PC-9 (cell line): ENCODE results near the gene CRYZ.

Experiments
- EZH2 ChIP-seq: fragments of 200-600 bp; sonication (generic); IDR thresholded peaks from 2 replicates; pipeline ENCODE4 v1.8.0; 2017; ENCODE audit warnings: antibody characterized with exemption, low read depth
- TF ChIP-seq, protein P1 (sequence below): fragments of 200-600 bp; sonication (generic); conservative IDR thresholded peaks from 2 replicates; pipeline ENCODE4 v1.6.1; 2017; ENCODE audit warnings: mixed run types, antibody characterized with exemption, mild to moderate bottlenecking, moderate library complexity

DNA sequence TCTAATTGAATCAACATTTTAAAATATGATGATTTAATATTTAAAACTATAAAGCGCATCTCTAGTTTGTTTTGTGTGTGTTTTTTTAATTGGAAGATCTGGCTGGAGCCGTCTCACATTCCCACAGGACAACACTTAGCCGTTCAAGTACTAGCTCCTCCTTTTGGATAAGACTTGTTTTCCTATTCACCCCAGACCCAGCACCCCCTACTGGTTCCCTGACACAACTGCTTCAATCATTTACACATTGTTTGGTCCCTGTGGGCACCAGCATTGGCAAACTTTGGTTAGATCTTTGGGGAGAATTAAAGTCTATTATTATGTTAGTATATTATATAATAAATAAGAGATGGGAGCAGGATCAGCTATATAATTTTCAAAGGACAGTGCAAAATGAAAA, 34.6 kb upstream of the CRYZ start:
- TF ChIP-seq, protein P1, sequence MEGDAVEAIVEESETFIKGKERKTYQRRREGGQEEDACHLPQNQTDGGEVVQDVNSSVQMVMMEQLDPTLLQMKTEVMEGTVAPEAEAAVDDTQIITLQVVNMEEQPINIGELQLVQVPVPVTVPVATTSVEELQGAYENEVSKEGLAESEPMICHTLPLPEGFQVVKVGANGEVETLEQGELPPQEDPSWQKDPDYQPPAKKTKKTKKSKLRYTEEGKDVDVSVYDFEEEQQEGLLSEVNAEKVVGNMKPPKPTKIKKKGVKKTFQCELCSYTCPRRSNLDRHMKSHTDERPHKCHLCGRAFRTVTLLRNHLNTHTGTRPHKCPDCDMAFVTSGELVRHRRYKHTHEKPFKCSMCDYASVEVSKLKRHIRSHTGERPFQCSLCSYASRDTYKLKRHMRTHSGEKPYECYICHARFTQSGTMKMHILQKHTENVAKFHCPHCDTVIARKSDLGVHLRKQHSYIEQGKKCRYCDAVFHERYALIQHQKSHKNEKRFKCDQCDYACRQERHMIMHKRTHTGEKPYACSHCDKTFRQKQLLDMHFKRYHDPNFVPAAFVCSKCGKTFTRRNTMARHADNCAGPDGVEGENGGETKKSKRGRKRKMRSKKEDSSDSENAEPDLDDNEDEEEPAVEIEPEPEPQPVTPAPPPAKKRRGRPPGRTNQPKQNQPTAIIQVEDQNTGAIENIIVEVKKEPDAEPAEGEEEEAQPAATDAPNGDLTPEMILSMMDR: peak; percentile 57
- no peak for TF ChIP-seq EZH2
